HG02970 (cell line): Measurements from ENCODE around the gene WDR27.
A peak's percentile ranks its signal among the peaks of the same experiment; 100 is the strongest.

Experiments used
- ATAC-seq: cut with Tn5 transposase; IDR thresholded peaks from one replicate; pipeline ENCODE4 v1.9.1; 2021; ENCODE audit warnings: mild to moderate bottlenecking, moderate library complexity, moderate number of reproducible peaks; ENCODE audit not compliant: unreplicated experiment, low FRiP score

The WDR27 gene

DNA sequence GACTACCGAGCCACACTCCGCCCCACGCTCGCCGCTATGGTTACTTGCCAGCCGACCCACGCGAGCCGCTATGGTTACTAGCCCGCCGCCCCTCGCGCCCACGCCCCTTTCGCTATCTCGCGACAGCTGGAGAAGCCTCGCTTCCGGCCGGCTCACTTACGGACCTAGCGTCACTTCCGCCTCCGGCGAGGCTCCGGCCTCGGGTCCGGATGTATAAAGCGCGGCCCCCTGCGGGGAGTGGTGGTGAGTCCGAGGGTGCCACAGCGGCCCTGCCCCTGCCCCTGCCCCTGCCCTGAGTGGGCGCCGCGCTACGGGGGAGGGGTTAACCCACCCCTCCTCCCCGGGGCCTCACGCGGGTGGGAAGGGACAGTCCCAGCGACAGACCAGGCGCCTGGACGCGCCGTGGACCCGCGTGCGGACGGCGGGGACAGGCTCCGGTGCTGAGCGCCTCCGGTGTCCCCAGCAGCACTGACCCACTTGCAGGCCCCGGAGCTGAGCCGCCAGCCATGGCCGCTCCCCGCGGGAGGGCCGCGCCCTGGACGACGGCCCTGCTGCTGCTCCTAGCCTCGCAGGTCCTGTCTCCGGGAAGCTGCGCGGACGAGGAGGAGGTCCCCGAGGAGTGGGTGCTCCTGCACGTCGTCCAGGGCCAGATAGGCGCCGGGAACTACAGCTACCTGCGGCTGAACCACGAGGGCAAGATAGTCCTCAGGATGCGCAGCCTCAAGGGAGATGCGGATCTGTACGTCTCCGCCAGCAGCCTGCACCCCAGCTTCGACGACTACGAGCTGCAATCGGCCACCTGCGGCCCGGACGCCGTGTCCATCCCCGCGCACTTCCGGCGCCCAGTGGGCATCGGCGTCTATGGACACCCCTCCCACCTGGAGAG is at the start of gene WDR27, which contains the start of gene C6orf120:
TSS of gene WDR27 (minus strand) at position 76 of the 886 bp plus-strand sequence. CDS start 13,024 bp downstream, outside the sequence.
TSS of gene C6orf120 (plus strand) at position 173 of the 886 bp plus-strand sequence. CDS start at position 507, 334 bp downstream.
- ATAC-seq = peak; percentile 99

GRCh38 chr6:169746556-169746955 is 44.7 kb upstream of the WDR27 start:
- no peak for ATAC-seq

- ATAC-seq = no peak
These were observed 43.6 kb upstream of the WDR27 start for GRCh38 chr6:169745405-169745804.

DNA sequence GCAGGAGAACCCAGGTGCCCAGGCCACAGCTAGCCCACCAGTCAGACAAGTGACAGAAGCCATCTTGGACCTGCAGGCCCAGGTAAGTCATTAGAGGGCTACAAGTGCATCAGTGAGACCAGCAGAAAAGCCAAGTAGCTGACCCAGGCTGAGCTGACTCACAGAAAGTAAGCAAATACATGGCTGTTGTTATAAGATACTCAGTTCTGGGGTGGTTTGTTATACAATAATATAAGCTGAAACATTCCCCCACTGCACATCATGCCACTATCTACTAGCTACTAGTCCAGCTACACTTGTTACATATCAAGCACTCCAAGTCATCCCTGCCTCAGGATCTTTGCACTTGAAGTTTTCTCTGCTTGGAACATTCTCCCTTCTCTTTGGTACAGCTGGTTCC is 39.5 kb upstream of the WDR27 start:
- ATAC-seq = no peak

DNA sequence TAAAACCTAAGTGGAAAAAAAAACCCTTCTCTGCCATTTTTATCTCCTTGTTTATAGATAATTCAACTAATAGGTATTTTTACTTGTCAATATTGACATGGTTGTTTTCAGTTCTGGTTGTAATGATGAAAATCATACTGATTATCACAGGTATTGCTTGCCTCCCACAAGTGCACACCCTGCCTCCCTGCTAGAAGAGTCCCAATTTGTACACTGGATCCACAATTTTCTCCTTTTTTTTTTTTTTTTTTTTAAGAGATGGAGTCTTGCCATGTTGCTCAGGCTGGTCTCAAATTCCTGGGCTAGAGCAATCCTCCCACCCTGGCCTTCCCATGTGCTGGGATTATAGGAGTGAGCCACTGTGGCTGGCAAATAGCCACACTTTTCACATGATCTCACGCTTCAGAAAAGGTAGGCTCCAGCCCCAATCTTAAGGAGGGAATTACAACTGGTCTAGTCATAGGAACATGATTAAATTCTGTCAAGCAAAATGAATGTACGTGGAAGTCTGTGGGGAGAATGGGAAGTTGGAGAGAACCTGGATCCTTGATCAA is 37.2 kb upstream of the WDR27 start:
- ATAC-seq = no peak

DNA sequence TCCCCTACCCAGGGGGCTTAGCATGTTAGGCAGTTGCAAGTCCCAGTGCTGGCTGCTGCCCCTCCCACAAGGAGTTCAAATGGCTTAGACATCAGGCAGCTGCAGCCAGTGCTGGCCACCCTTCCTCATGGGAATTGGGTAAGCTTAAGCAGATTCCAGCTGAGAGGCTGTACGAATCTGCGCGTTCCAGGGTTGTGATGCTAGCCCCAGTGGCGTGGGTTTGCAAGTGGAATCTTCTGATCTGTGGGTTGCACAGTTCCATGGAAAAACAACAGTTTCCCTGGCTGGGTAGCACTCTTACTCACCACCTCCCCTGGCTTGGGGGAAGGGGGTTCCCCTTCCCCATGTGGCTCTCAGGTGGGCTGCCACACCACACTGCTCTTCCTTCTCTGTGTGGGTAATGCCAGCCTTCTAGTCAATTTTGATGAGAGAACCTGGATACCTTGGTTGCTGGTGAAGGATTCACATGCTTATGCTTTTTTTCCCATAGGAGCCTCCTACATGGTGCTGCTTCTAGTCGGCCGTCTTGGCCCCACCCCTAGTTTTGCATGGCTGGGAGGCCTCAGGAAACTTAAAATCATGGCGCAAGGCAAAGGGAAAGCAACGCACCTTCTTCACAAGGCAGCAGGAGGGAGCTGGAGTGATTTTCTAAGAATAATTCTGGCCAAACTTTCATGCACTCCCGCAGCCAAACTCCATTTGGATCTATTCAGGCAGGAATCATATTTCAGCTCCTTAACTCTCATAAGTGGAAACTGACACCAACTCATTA is 36.6 kb upstream of the WDR27 start:
- ATAC-seq = no peak

- no peak for ATAC-seq
These were observed 28.1 kb upstream of the WDR27 start for GRCh38 chr6:169729961-169730360.

DNA sequence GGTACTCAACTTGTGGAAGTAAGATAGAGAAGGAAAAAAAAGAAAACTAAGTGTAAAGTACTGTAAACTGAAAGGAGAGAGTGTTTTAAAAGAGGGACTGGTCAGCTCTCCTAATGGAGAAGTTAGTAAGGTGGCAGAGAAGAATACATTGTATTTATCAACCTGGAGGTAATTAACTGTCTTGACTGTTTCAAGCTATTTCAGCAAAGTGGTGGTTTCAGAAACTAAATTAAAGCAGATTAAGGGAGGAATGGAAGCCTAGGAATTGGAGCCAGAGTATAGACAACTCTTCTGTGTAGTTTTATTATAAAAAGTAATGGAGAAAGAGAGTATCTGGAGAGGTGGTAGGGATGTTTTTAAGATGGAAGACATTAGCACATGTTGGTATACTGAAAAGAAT is 25.1 kb upstream of the WDR27 start:
- ATAC-seq = no peak

DNA sequence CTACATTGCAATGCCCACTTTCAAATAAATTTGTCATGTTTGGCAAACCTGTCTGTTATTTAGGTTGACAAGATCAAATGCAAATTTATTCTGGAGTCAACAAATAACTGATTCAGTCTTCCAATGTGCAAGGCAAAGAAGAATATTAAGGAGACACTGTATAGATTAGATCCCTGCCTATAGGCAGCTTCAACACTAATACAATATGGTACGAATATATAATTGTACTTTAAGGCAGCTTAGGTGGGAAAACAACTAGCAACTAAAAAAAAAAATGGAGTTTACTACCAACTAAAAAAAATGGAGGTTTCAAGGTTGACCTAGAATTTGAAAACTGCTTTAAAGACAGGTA is 24.2 kb upstream of the WDR27 start:
- ATAC-seq = no peak

GRCh38 chr6:169725125-169726048 is 23.6 kb upstream of the WDR27 start:
- ATAC-seq = peak; percentile 5

- peak; percentile 36 for ATAC-seq
These were observed 22.8 kb upstream of the WDR27 start, which contains the start of gene PHF10 for GRCh38 chr6:169724494-169725124. Gene PHF10, minus strand, starts transcription at chr6:169724500. Its CDS starts 569 bp downstream, at chr6:169723931.

GRCh38 chr6:169723991-169724493 is 22.2 kb upstream of the WDR27 start:
- ATAC-seq = peak; percentile 51

GRCh38 chr6:169723200-169723909 is 21.5 kb upstream of the WDR27 start:
- peak; percentile 38 for ATAC-seq

GRCh38 chr6:169722362-169723199 is 20.8 kb upstream of the WDR27 start:
- ATAC-seq = no peak

GRCh38 chr6:169720207-169720855 is 18.5 kb upstream of the WDR27 start:
- no peak for ATAC-seq

DNA sequence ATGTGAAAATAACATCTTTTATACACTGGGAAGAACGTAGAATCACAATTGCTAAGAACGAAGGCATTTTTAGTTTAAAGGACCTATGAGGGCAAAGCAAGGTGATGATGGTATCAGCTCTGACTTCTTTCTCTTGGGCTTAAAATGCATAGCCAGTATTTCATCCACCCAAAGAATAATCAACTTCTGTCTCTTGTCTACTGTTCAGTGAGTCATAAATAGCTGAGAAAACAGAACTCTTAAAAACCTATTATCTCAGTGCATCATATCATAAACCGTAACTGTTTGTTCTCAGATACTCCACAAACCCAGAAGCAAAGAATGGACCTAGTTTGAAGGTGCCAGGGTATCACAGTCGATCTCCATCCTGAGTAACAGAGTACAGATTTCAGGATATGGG is 17.3 kb upstream of the WDR27 start:
- ATAC-seq = no peak

- no peak for ATAC-seq
These were observed 12.8 kb upstream of the WDR27 start for GRCh38 chr6:169714595-169714994.
